H9 (cell line): ENCODE measurements around the gene LRRC7. TPM values are rescaled to one million over a fixed set of nuclear protein-coding genes. Genes with fewer than 3 reads are reported as not detected.

Source experiments
- DNase-seq: peaks from one replicate; pipeline ENCODE4 v3.0.0-alpha.2; 2017
- H2AFZ ChIP-seq: one replicate; pipeline ENCODE4 v1.6.1; 2013; ENCODE audit warnings: mild to moderate bottlenecking, low read length, control low read depth, moderate library complexity
- H2AK5ac ChIP-seq: 2 replicates; pipeline ENCODE4 v1.6.1; 2013; ENCODE audit warnings: low read length, control low read depth, mixed read lengths; ENCODE audit not compliant: insufficient read length
- H2BK120ac ChIP-seq: one replicate; pipeline ENCODE4 v1.6.1; 2013; ENCODE audit warnings: low read depth, mild to moderate bottlenecking, low read length, control low read depth, inconsistent platforms; ENCODE audit not compliant: poor library complexity, severe bottlenecking
- H2BK12ac ChIP-seq: 2 replicates; pipeline ENCODE4 v1.6.1; 2013; ENCODE audit warnings: low read length, control low read depth, mixed read lengths, low read depth; ENCODE audit not compliant: insufficient read length
- H2BK15ac ChIP-seq: 2 replicates; pipeline ENCODE4 v1.6.1; 2013; ENCODE audit warnings: low read depth, low read length, control low read depth
- H2BK20ac ChIP-seq: one replicate; pipeline ENCODE4 v1.6.1; 2013; ENCODE audit warnings: low read depth, mild to moderate bottlenecking, low read length, control low read depth, inconsistent platforms; ENCODE audit not compliant: poor library complexity, severe bottlenecking
- H2BK5ac ChIP-seq: 2 replicates; pipeline ENCODE4 v1.6.1; 2013; ENCODE audit warnings: low read length, control low read depth, mixed read lengths; ENCODE audit not compliant: insufficient read length
- H3K14ac ChIP-seq: 2 replicates; pipeline ENCODE4 v1.6.1; 2013; ENCODE audit warnings: low read length, control low read depth; ENCODE audit not compliant: insufficient read depth
- H3K18ac ChIP-seq: 2 replicates; pipeline ENCODE4 v1.6.1; 2013; ENCODE audit warnings: low read depth, mild to moderate bottlenecking, mixed read lengths, low read length, control low read depth; ENCODE audit not compliant: insufficient read length
- H3K23ac ChIP-seq: 2 replicates; pipeline ENCODE4 v1.6.1; 2013; ENCODE audit warnings: low read length, control low read depth, mixed read lengths, low read depth; ENCODE audit not compliant: insufficient read length
- H3K23me2 ChIP-seq: 2 replicates; pipeline ENCODE4 v1.6.1; 2013; ENCODE audit warnings: low read depth, mild to moderate bottlenecking, mixed read lengths, low read length, control low read depth; ENCODE audit not compliant: insufficient read length, poor library complexity, severe bottlenecking
- H3K27ac ChIP-seq: 2 replicates; pipeline ENCODE4 v1.5.1; 2013; ENCODE audit warnings: low read length, control low read depth, mixed read lengths, low read depth; ENCODE audit not compliant: insufficient read length
- H3K27me3 ChIP-seq: 2 replicates; pipeline ENCODE4 v1.6.1; 2013; ENCODE audit warnings: low read length, control low read depth, inconsistent platforms; ENCODE audit not compliant: insufficient read depth
- H3K4ac ChIP-seq: 2 replicates; pipeline ENCODE4 v1.6.1; 2013; ENCODE audit warnings: low read depth, mild to moderate bottlenecking, control low read depth, inconsistent platforms, low read length, moderate library complexity
- H3K4me1 ChIP-seq: 2 replicates; pipeline ENCODE4 v1.6.1; 2013; ENCODE audit warnings: low read length, control low read depth, inconsistent platforms; ENCODE audit not compliant: insufficient read depth
- H3K4me2 ChIP-seq: 2 replicates; pipeline ENCODE4 v1.6.1; 2013; ENCODE audit warnings: low read length, control low read depth, mixed read lengths; ENCODE audit not compliant: insufficient read length, insufficient read depth
- H3K56ac ChIP-seq: 2 replicates; pipeline ENCODE4 v1.6.1; 2013; ENCODE audit warnings: low read depth, mild to moderate bottlenecking, mixed read lengths, low read length, control low read depth; ENCODE audit not compliant: insufficient read length
- H3K79me1 ChIP-seq: 2 replicates; pipeline ENCODE4 v1.6.1; 2013; ENCODE audit warnings: low read depth, mild to moderate bottlenecking, moderate library complexity, low read length, control low read depth, inconsistent platforms; ENCODE audit not compliant: insufficient read depth, poor library complexity, severe bottlenecking
- H3K79me2 ChIP-seq: 2 replicates; pipeline ENCODE4 v1.6.1; 2013; ENCODE audit warnings: low read length, control low read depth, inconsistent platforms; ENCODE audit not compliant: insufficient read depth
- H3K9ac ChIP-seq: 2 replicates; pipeline ENCODE4 v1.6.1; 2013; ENCODE audit warnings: low read length, control low read depth, mixed read lengths; ENCODE audit not compliant: insufficient read length; ENCODE audit errors: extremely low read depth
- H3K9me3 ChIP-seq: one replicate; pipeline ENCODE4 v1.6.1; 2013; ENCODE audit warnings: low read depth, low read length, inconsistent platforms; ENCODE audit not compliant: control insufficient read depth
- H3T11ph ChIP-seq: one replicate; pipeline ENCODE4 v1.6.1; 2013; ENCODE audit warnings: mild to moderate bottlenecking, low read length, control low read depth, inconsistent platforms
- H4K20me1 ChIP-seq: one replicate; pipeline ENCODE4 v1.6.1; 2013; ENCODE audit not compliant: control insufficient read depth, insufficient read length, insufficient read depth
- H4K5ac ChIP-seq: 2 replicates; pipeline ENCODE4 v1.6.1; 2013; ENCODE audit warnings: low read depth, mild to moderate bottlenecking, mixed read lengths, low read length, control low read depth; ENCODE audit not compliant: insufficient read length
- H4K8ac ChIP-seq: replicated peaks from 2 replicates; pipeline ENCODE4 v1.6.1; 2013; ENCODE audit warnings: low read length, control low read depth, mixed read lengths, low read depth; ENCODE audit not compliant: insufficient read length
- H4K91ac ChIP-seq: 2 replicates; pipeline ENCODE4 v1.6.1; 2013; ENCODE audit warnings: low read depth, mild to moderate bottlenecking, moderate library complexity, mixed read lengths, low read length, control low read depth; ENCODE audit not compliant: insufficient read length
- H3K27ac Mint-ChIP-seq, 3 experiments: 2 replicates in 2 of 3; 3 replicates in 1 of 3; pipeline ENCODE4 v1.8.0; 2020 to 2021; ENCODE audit warnings: mixed read lengths in 3 of 3, mild to moderate bottlenecking in 1 of 3, moderate library complexity in 1 of 3
- H3K27me3 Mint-ChIP-seq: 2 replicates; pipeline ENCODE4 v1.8.0; 2021; ENCODE audit warnings: low read depth, mild to moderate bottlenecking, moderate library complexity, mixed read lengths
- H3K36me3 Mint-ChIP-seq, 3 experiments: 2 replicates in 2 of 3; 3 replicates in 1 of 3; pipeline ENCODE4 v1.8.0; 2020 to 2021; ENCODE audit warnings: low read depth in 3 of 3, mixed read lengths in 3 of 3; ENCODE audit not compliant: insufficient read depth in 1 of 3
- H3K4me1 Mint-ChIP-seq, 2 experiments: 2 replicates each; pipeline ENCODE4 v1.8.0; 2020; ENCODE audit warnings: mixed read lengths in 2 of 2
- H3K4me3 Mint-ChIP-seq, 2 experiments: 2 replicates in 1 of 2; 3 replicates in 1 of 2; pipeline ENCODE4 v1.8.0; 2020 to 2021; ENCODE audit warnings: mild to moderate bottlenecking in 2 of 2, mixed read lengths in 2 of 2, moderate library complexity in 1 of 2
- H3K9me3 Mint-ChIP-seq, 2 experiments: 2 replicates in 1 of 2; 3 replicates in 1 of 2; pipeline ENCODE4 v1.8.0; 2020; ENCODE audit warnings: mild to moderate bottlenecking in 2 of 2, mixed read lengths in 2 of 2, moderate library complexity in 1 of 2
- CTCF ChIP-seq: fragments of 200-600 bp; sonication (generic); conservative IDR thresholded peaks from 3 replicates; pipeline ENCODE4 v1.8.0; 2021; ENCODE audit warnings: antibody characterized with exemption, mild to moderate bottlenecking
- WGBS: extraction: QIAGEN DNeasy Blood & Tissue Kit; methylation state at CpG from one replicate; pipeline ENCODE4 v1.1.7; 2013; ENCODE audit warnings: missing lambda C conversion rate, low lambda C conversion rate, mixed read lengths; ENCODE audit not compliant: insufficient read length; ENCODE audit errors: extremely low coverage; 5-methylcytosine and 5-hydroxymethylcytosine counted together
- total RNA-seq: library from RNA; stranded (reverse); gene quantifications from 2 replicates; pipeline ENCODE4 v1.2.1, GENCODE V29; 2021

Gene LRRC7
- total RNA-seq, 1 experiment from 2014 or later: not detected

DNA sequence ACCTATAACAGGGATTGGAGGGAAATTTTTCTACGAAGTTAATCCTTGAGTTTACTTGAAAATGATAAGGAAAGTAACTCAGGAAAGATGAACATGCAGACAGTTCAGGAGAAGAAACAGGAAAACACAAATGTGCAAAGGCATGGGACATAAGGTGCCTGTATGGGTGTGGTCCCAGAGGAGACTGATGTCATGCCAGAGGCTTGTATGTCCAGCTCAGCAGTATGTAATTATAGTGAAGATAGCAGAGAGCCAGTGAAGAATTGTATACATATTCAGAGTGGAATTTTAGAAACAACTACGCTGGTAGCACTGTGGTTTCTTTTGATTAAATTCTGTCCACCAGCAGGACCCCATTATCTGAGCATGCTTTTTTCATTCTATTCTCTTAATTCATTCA is 179.5 kb downstream of the LRRC7 start:
- Mint-ChIP-seq H3K27ac (no peak overlapping the region; a peak in 1 of 7 replicates), H3K9me3 (no peaks in the 10 kb centered on the region)
- H3K9me3 ChIP-seq: no peaks in the 10 kb centered on the region

More for the DNA sequence above, 179.5 kb downstream of the LRRC7 start:
- no peak overlapping the region for H3K56ac ChIP-seq
- no peak overlapping the region for H3K23ac ChIP-seq
- H3K14ac ChIP-seq: no peak overlapping the region
- Mint-ChIP-seq H3K4me3 (no peak overlapping the region), H3K36me3 (no peaks in the 10 kb centered on the region), H3K27me3 (no peaks in the 10 kb centered on the region), H3K4me1 (peaks cover 15 to 17% of the 10 kb centered on the region in 2 experiments)
- no peak overlapping the region for H2BK120ac ChIP-seq
- no peaks in the 10 kb centered on the region for H4K20me1 ChIP-seq
- H3T11ph ChIP-seq: no peak overlapping the region
- no peaks in the 10 kb centered on the region for H3K79me2 ChIP-seq
- H3K27ac ChIP-seq: no peak overlapping the region
- H3K4me1 ChIP-seq: no peaks in the 10 kb centered on the region
- H3K4ac ChIP-seq: no peak overlapping the region
- H3K79me1 ChIP-seq: no peaks in the 10 kb centered on the region
- H3K9ac ChIP-seq: no peak overlapping the region
- no peak overlapping the region for H2BK15ac ChIP-seq
- WGBS: no CpG with 5 or more reads among the region's 2 CpGs
- H3K18ac ChIP-seq: no peak overlapping the region
- no peaks in the 10 kb centered on the region for H3K27me3 ChIP-seq
- no peak overlapping the region for H2BK5ac ChIP-seq
- H2AK5ac ChIP-seq: no peak overlapping the region
- no peak overlapping the region for H4K91ac ChIP-seq
- no peak for DNase-seq
- no peak overlapping the region for H2BK20ac ChIP-seq
- H2BK12ac ChIP-seq: no peak overlapping the region
- TF ChIP-seq CTCF: no peak
- no peak overlapping the region for H4K8ac ChIP-seq
- H2AFZ ChIP-seq: no peak overlapping the region
- no peak overlapping the region for H3K4me2 ChIP-seq
- H4K5ac ChIP-seq: no peak overlapping the region
- no peaks in the 10 kb centered on the region for H3K23me2 ChIP-seq
